Activated CD4-positive, CD25-positive, alpha-beta regulatory T cell treated with anti-CD3 and anti-CD28 coated beads, Interleukin-2, amount 50 U/mL, for 16 hours (primary cell): ENCODE results near the gene NFKBIE.
A peak's percentile ranks its signal among the peaks of the same experiment; 100 is the strongest.

ENCODE experiments used
- DNase-seq: peaks from one replicate; pipeline ENCODE4 v3.0.0-alpha.2; 2020; ENCODE audit warnings: low read depth, low spot score

Gene NFKBIE

DNA sequence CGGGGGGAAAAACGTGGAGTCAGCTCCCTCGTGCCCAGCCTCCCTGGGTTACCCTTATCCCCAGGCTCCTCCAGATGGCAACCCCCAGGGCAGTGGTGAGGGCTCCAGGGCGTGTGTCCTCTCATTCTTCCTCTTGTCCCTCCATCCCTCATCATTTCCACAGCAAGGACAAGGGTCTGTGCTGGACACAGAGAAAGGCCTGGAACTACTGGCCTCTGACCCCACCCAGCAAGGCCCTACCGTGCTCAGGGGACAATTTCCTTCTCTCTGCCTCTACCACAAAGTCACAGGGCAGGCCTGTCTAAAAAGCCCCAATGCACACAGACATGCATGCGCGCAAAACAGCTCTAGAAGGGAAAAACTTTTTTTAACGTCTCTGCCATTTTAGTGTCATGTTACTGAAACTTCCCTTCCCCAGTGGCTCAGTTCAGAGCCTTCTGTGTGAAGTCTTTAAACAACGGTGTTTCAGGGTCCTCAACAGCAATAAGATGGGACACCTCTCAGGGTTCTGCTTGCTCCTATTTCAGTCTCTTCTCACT is 7.0 kb downstream of the NFKBIE start:
- DNase-seq, result no peak

GRCh38 chr6:44257753-44258324 is 7.5 kb downstream of the NFKBIE start:
- DNase-seq, result no peak

DNA sequence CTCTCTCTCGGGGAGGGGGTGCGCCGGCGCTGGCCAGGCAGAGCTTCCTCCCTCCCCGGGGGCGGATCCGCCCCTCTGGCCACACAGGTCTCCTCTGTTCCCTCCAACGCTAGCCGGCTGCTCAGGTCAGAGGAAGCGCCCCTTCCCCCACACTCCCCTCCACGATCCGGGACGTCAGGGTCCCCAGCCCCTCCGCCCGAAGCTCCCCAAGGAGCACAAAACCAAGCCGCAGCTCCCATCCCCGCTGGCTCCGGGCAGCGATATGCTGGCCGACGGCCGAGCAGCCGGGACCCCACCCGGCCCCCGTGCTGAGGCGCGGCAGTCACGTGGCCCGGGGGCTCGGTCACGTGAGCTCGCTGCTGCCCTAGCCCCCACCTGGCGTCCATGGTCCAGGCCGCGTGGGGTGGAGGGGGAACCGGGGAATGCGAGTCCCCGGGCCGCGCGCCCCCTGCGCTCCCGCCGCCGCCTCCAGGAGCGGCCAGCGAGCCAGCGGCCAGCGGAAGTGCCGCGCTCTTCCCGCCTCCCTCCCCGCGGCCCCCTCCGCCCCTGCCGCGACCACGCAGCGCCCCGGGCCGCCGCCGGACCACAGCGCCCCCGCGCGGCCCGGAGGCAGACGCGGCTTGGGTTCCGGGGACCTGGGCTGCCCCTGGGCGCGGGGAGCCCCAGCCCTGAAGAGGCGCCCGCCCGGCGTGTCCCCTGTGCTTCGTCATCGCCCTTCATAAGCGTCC is 8.2 kb downstream of the NFKBIE start, which contains the start of gene SLC35B2:
Gene SLC35B2 (minus strand): TSS at position 504 of the 728 bp plus-strand sequence. CDS start 118 bp downstream, at position 386.
- no peak for DNase-seq

DNA sequence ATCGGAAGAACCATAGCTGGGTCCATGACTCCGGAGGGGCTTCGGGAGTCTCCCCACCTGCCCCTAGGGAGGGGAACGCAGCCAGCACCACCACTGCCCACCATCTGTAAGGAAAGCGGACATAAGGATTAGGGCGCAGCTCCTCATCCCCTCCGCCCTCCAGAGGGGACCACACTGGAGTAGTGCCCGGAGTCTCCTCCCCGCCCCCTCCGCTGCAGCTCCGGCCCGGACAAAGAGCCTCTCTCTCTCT is 8.7 kb downstream of the NFKBIE start:
- DNase-seq, result no peak

GRCh38 chr6:44255871-44256774 is 9.2 kb downstream of the NFKBIE start:
- DNase-seq, result no peak

- DNase-seq, result no peak
Observed at GRCh38 chr6:44255105-44255808, 10.1 kb downstream of the NFKBIE start.

GRCh38 chr6:44254191-44255104 is 10.9 kb downstream of the NFKBIE start:
- no peak for DNase-seq

GRCh38 chr6:44253307-44254101 is 11.8 kb downstream of the NFKBIE start:
- DNase-seq, result peak; percentile 46

DNA sequence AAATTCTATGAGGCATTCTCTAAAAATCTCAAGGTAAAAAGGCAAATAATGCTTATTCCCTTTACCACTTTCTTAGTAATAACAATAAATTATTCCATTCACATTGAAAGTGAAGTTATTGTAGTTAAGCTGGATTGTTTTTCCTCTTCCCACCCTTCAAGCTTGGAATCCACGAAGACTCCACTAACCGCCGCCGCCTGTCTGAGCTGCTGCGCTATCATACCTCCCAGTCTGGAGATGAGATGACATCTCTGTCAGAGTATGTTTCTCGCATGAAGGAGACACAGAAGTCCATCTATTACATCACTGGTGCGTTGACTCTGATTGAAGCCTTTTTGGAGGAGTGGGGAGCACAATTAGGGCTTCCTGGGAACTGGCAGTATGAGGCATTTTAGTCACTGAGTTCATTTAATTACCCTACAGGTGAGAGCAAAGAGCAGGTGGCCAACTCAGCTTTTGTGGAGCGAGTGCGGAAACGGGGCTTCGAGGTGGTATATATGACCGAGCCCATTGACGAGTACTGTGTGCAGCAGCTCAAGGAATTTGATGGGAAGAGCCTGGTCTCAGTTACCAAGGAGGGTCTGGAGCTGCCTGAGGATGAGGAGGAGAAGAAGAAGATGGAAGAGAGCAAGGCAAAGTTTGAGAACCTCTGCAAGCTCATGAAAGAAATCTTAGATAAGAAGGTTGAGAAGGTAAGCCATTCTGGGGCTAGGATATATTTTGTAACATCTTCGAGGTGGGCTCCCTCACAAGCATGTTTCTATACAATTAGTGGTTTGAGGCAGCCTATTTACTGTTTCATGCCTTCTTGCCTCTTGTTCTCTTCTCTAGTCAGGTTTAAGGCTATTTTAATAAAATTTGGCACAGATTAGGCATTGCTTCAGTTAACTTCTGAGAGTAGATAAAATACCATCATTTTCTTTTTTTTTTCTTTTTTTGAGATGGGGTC is 13.5 kb downstream of the NFKBIE start:
- DNase-seq, result no peak

DNA sequence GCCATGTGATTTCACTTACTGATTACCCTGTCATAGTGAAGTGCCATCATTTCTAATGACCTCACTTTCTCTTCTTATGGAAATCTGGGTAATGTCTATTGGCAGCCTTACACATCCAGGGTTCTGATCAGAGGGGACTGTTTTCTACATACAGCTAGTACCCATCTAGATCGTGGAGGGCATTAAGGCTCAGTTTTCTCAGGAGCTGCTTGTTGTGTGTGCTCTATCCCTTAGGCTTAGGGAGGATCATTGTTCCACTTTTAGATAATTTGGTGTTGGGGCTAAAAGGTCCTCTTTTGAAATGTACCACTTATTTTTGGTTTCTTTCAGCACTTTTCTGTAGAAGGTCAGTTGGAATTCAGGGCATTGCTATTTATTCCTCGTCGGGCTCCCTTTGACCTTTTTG is 14.6 kb downstream of the NFKBIE start:
- DNase-seq, result no peak

DNA sequence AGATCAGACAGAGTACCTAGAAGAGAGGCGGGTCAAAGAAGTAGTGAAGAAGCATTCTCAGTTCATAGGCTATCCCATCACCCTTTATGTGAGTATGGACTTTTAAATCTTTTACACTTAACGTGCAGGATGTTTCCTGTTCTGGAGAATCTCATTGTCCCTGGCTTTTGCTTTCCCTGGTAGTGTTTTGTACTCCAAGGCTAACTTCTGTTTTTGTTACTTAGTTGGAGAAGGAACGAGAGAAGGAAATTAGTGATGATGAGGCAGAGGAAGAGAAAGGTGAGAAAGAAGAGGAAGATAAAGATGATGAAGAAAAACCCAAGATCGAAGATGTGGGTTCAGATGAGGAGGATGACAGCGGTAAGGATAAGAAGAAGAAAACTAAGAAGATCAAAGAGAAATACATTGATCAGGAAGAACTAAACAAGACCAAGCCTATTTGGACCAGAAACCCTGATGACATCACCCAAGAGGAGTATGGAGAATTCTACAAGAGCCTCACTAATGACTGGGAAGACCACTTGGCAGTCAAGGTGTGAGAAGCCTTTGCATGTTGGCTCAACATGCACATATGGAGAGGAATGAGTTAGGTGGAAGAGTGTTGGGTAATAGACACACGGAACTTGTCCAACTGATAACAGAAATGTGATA is 15.2 kb downstream of the NFKBIE start:
- DNase-seq, result no peak

GRCh38 chr6:44249082-44249748 is 16.1 kb downstream of the NFKBIE start:
- DNase-seq, result no peak

DNA sequence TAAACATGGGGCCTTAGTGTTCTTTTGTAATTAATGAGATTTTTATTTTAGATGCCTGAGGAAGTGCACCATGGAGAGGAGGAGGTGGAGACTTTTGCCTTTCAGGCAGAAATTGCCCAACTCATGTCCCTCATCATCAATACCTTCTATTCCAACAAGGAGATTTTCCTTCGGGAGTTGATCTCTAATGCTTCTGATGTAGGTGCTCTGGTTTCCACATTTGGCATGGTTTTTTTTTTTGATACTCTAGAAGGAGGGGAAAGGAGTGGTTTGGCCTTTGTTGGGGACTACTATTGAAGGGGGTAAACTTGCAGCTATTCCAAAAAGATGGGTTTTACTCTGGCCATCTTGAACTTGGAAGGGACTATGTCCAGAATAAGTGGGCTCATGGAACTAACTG is 16.8 kb downstream of the NFKBIE start:
- no peak for DNase-seq

DNA sequence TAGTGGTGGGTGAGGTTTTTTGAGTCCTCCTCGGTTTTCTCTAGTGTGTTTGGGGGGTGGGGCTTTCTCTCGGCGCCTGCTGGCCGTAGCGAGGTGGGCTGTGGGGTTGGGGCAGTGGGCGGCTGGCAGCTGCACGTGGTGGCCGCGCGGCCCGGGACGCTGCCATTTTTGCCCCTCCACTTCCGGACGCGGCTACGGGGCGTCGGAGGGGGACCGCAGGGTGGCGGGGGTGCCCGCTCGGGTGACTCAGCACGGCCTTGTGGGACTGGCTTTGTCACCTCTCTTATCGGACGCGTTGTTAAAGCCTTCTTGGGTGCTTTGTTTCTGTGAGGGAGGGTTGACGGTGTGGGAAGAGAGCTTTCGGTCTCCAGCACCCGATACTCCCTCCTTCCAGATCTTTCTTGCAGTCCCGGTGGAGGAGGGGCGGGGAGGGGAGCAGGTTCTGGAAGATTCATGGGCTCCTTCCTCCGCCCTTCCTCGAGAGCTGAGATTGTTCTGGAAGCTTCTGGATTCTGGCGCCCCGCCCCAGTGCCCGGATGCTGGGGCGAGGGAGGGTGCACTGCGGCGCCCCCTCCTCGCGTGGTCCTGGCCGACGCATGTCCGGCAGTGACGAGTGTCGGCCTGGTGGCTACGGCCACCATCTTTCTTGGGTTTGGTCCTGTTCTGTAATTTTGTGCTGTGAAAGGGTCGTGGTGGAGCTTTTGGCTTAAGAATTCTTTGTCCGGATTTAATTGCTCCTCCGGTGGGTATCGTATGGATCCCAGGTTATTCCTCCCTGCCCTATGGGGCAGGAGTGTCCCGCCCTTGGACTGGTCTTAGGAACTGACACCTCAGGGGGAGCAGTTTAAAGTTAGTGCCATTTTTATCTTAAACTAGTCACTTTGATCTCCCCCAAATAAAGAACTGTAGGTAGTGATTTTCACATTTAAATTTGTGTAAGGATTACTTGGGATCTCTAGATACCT is 17.7 kb downstream of the NFKBIE start:
- DNase-seq, result peak; percentile 77

GRCh38 chr6:44246663-44247337 is 18.6 kb downstream of the NFKBIE start, which contains the start of gene HSP90AB1:
Gene HSP90AB1, plus strand, starts transcription at chr6:44247101. Its CDS starts 1,529 bp downstream, at chr6:44248630.
- peak; percentile 96 for DNase-seq
